GM21619 (cell line): Measurements from ENCODE around the gene GZMB.
"Not testable (repeated sequence)": the region's sequence is repeated elsewhere in the genome, so short reads cannot be mapped to it uniquely, and the experiment has no call there.

ENCODE experiments used
- ATAC-seq: cut with Tn5 transposase; IDR thresholded peaks from one replicate; pipeline ENCODE4 v1.9.1; 2021; ENCODE audit not compliant: unreplicated experiment

GZMB gene

GRCh38 chr14:24631749-24632335, 2.1 kb downstream of the GZMB start:
- ATAC-seq: no peak

- no peak for ATAC-seq
Measured at GRCh38 chr14:24630872-24631477, 3.0 kb downstream of the GZMB start.

- ATAC-seq: no peak
Measured at GRCh38 chr14:24630087-24630871, 3.7 kb downstream of the GZMB start.

GRCh38 chr14:24629521-24629920, 4.5 kb downstream of the GZMB start:
- ATAC-seq: no peak

GRCh38 chr14:24613747-24614146, 20.2 kb downstream of the GZMB start:
- no peak for ATAC-seq

- no peak for ATAC-seq
Measured at GRCh38 chr14:24613241-24613640, 20.7 kb downstream of the GZMB start.

- no peak for ATAC-seq
Measured at GRCh38 chr14:24612196-24612595, 21.8 kb downstream of the GZMB start.

- ATAC-seq: no peak
Measured at GRCh38 chr14:24609655-24610344, 24.2 kb downstream of the GZMB start, which contains the start of gene GZMH. TSS of gene GZMH (minus strand) at chr14:24609685. CDS start at chr14:24609613, 72 bp downstream.

- ATAC-seq: no peak
Measured at GRCh38 chr14:24607635-24608514, 26.1 kb downstream of the GZMB start.

- no peak for ATAC-seq
Measured at GRCh38 chr14:24607081-24607480, 26.9 kb downstream of the GZMB start.

- no peak for ATAC-seq
Measured at GRCh38 chr14:24606297-24606696, 27.7 kb downstream of the GZMB start.

- peak; percentile 84 for ATAC-seq
Measured at GRCh38 chr14:24605435-24606190, 28.4 kb downstream of the GZMB start.

GRCh38 chr14:24597403-24597802, 36.6 kb downstream of the GZMB start:
- ATAC-seq: no peak

GRCh38 chr14:24595073-24595808, 38.7 kb downstream of the GZMB start:
- ATAC-seq: no peak

GRCh38 chr14:24591004-24591403, 43.0 kb downstream of the GZMB start:
- not testable (repeated sequence) for ATAC-seq

- ATAC-seq: not testable (repeated sequence)
Measured at GRCh38 chr14:24584402-24584801, 49.6 kb downstream of the GZMB start.
